HepG2 (cell line): ENCODE data around the gene MTMR8.

ENCODE experiments used
- CBX2 ChIP-seq, 2 experiments: fragments of 200-600 bp in 1 of 2; sonication (generic); formaldehyde crosslinking in 1 of 2; IDR thresholded peaks; 2 replicates each; pipeline versions ENCODE4 v1.7.0 to v1.8.1; 2018 to 2022; ENCODE audit warnings: low read depth in 2 of 2, low read length in 1 of 2, mild to moderate bottlenecking in 1 of 2, missing genetic modification reagents in 1 of 2
- ESRRA ChIP-seq: sonication (generic); formaldehyde crosslinking; IDR thresholded peaks from 2 replicates; pipeline ENCODE4 v1.5.1; 2020; ENCODE audit warnings: mild to moderate bottlenecking, low read depth, missing genetic modification reagents
- NR1H2 ChIP-seq: sonication (generic); formaldehyde crosslinking; IDR thresholded peaks from 2 replicates; pipeline ENCODE4 v1.8.1; 2022; ENCODE audit warnings: low read depth, missing genetic modification reagents, borderline replicate concordance
- PCBP1 ChIP-seq: fragments of 200-400 bp; formaldehyde crosslinking; IDR thresholded peaks from 2 replicates; pipeline ENCODE4 v1.6.1; 2017; ENCODE audit warnings: mild to moderate bottlenecking, low read depth, low read length, borderline replicate concordance
- POLR2A ChIP-seq, 2 experiments: IDR thresholded peaks; 2 replicates each; pipeline ENCODE4 v1.6.1; 2011; ENCODE audit warnings: low read depth in 2 of 2, low read length in 2 of 2, mild to moderate bottlenecking in 1 of 2, moderate library complexity in 1 of 2; ENCODE audit not compliant: insufficient read depth in 1 of 2
- RELA ChIP-seq: sonication (generic); formaldehyde crosslinking; IDR thresholded peaks from 2 replicates; pipeline ENCODE4 v1.4.0; 2020; ENCODE audit warnings: missing genetic modification reagents
- SMAD3 ChIP-seq: sonication (generic); formaldehyde crosslinking; IDR thresholded peaks from 2 replicates; pipeline ENCODE4 v1.4.0; 2020; ENCODE audit warnings: missing genetic modification reagents
- SRF ChIP-seq: IDR thresholded peaks from 2 replicates; pipeline ENCODE4 v1.6.1; 2011; ENCODE audit warnings: mild to moderate bottlenecking, low read depth, low read length, moderate library complexity
- TBL1XR1 ChIP-seq: fragments of 150-350 bp; IDR thresholded peaks from 2 replicates; pipeline ENCODE4 v1.6.1; 2014; ENCODE audit warnings: borderline replicate concordance, low read length; ENCODE audit not compliant: partially characterized antibody
- ZNF10 ChIP-seq: sonication (generic); formaldehyde crosslinking; IDR thresholded peaks from 2 replicates; pipeline ENCODE4 v1.4.0; 2020; ENCODE audit warnings: mild to moderate bottlenecking, low read depth, missing genetic modification reagents, borderline replicate concordance
- ZNF772 ChIP-seq: sonication (generic); formaldehyde crosslinking; IDR thresholded peaks from 2 replicates; pipeline ENCODE4 v1.5.0; 2020; ENCODE audit warnings: mild to moderate bottlenecking, missing genetic modification reagents
- TF ChIP-seq, protein P1 (sequence below): sonication (generic); formaldehyde crosslinking; IDR thresholded peaks from 2 replicates; pipeline ENCODE4 v1.8.0; 2022; ENCODE audit warnings: low read depth, missing genetic modification reagents
- TF ChIP-seq, protein P2 (sequence below): sonication (generic); formaldehyde crosslinking; IDR thresholded peaks from 2 replicates; pipeline ENCODE4 v1.4.0; 2020; ENCODE audit warnings: missing genetic modification reagents, borderline replicate concordance
- TF ChIP-seq, protein P3 (sequence below): sonication (generic); formaldehyde crosslinking; IDR thresholded peaks from 2 replicates; pipeline ENCODE4 v1.5.0; 2020; ENCODE audit warnings: missing genetic modification reagents

DNA sequence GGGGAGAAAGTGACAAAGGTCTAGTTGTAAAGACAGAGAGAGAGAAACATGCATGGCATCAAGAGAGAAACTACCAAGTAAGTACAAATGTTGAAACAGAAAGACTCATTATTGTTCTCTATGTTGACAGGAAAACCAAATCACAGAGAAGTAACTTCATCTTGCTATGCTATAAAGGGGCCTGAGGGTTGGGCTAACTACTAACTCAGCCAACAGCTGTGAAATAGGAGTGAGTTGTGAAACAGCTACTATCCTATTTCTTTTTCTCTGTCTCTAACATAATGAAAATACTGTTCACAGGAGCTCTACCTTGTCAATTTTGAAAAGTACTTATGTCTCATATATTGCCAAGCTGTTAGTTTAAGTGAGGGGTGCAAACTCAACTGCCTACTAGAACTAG, 65.0 kb downstream of the MTMR8 start:
- TF ChIP-seq ZNF772 (CRISPR knock-in tag) (no peak), SRF (no peak), ESRRA (CRISPR knock-in tag) (no peak), PCBP1 (no peak), NR1H2 (CRISPR knock-in tag) (no peak), TBL1XR1 (no peak), RELA (CRISPR knock-in tag) (no peak), ZNF10 (CRISPR knock-in tag) (no peak), SMAD3 (no peak), CBX2 (IDR thresholded peaks at IDR 0.05; ENCODE audit: low read depth, low read length) (no peak), CBX2 (CRISPR knock-in tag; IDR thresholded peaks at IDR 0.05; ENCODE audit: low read depth) (no peak), POLR2A (IDR thresholded peaks at IDR 0.05; ENCODE audit: insufficient read depth in 1 of 2, low read depth in 2 of 2, low read length in 2 of 2) (no peak)
- TF ChIP-seq, protein P1, sequence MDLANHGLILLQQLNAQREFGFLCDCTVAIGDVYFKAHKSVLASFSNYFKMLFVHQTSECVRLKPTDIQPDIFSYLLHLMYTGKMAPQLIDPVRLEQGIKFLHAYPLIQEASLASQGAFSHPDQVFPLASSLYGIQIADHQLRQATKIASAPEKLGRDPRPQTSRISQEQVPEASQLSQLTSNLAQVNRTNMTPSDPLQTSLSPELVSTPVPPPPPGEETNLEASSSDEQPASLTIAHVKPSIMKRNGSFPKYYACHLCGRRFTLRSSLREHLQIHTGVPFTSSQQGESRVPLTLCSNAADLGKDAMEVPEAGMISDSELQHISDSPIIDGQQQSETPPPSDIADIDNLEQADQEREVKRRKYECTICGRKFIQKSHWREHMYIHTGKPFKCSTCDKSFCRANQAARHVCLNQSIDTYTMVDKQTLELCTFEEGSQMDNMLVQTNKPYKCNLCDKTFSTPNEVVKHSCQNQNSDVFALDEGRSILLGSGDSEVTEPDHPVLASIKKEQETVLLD (CRISPR knock-in tag): no peak
- TF ChIP-seq, protein P2, sequence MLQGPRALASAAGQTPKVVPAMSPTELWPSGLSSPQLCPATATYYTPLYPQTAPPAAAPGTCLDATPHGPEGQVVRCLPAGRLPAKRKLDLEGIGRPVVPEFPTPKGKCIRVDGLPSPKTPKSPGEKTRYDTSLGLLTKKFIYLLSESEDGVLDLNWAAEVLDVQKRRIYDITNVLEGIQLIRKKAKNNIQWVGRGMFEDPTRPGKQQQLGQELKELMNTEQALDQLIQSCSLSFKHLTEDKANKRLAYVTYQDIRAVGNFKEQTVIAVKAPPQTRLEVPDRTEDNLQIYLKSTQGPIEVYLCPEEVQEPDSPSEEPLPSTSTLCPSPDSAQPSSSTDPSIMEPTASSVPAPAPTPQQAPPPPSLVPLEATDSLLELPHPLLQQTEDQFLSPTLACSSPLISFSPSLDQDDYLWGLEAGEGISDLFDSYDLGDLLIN (CRISPR knock-in tag): no peak
- TF ChIP-seq, protein P3, sequence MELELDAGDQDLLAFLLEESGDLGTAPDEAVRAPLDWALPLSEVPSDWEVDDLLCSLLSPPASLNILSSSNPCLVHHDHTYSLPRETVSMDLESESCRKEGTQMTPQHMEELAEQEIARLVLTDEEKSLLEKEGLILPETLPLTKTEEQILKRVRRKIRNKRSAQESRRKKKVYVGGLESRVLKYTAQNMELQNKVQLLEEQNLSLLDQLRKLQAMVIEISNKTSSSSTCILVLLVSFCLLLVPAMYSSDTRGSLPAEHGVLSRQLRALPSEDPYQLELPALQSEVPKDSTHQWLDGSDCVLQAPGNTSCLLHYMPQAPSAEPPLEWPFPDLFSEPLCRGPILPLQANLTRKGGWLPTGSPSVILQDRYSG: no peak
